GM13977 (cell line): ENCODE measurements around the gene SAP30L.

Experiments used
- DNase-seq: peaks from one replicate; pipeline ENCODE4 v3.0.0; 2012; ENCODE audit warnings: low spot score
- in situ Hi-C: fragments of 300-500 bp; cut with MboI; formaldehyde crosslinking; loops from one replicate; pipeline ENCODE4 v1.12.0; 2022; ENCODE audit warnings: low sequenced_read_pairs, low pct_unique_long_range_greater_than_20kb, mixed read lengths, inconsistent platforms; ENCODE audit not compliant: unreplicated experiment
- TF ChIP-seq, protein P1 (sequence below): IDR thresholded peaks from 2 replicates; pipeline ENCODE4 v1.5.1; 2012; ENCODE audit warnings: mild to moderate bottlenecking, control low read depth; ENCODE audit not compliant: insufficient read depth; ENCODE audit errors: extremely low read depth, missing control alignments

Gene SAP30L

DNA sequence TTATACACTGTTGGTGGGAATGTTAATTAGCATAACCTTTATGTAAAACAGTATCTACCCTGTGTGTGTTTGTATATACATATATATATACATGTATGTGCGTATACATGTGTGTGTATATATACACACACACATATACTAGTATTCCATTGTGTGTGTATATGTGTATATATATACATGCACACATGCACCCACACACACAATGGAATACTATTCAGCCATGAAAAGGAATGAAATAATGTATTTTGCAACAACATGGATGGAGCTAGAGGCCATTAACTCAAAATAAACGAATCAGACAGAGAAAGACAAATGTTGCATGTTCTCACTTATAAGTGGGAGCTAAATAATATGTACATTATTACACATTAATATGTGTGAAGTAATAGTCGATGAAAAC is 17.6 kb upstream of the SAP30L start:
- DNase-seq: no peak
- TF ChIP-seq, protein P1, sequence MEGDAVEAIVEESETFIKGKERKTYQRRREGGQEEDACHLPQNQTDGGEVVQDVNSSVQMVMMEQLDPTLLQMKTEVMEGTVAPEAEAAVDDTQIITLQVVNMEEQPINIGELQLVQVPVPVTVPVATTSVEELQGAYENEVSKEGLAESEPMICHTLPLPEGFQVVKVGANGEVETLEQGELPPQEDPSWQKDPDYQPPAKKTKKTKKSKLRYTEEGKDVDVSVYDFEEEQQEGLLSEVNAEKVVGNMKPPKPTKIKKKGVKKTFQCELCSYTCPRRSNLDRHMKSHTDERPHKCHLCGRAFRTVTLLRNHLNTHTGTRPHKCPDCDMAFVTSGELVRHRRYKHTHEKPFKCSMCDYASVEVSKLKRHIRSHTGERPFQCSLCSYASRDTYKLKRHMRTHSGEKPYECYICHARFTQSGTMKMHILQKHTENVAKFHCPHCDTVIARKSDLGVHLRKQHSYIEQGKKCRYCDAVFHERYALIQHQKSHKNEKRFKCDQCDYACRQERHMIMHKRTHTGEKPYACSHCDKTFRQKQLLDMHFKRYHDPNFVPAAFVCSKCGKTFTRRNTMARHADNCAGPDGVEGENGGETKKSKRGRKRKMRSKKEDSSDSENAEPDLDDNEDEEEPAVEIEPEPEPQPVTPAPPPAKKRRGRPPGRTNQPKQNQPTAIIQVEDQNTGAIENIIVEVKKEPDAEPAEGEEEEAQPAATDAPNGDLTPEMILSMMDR: no peak
- in situ Hi-C loops: no loop called here

DNA sequence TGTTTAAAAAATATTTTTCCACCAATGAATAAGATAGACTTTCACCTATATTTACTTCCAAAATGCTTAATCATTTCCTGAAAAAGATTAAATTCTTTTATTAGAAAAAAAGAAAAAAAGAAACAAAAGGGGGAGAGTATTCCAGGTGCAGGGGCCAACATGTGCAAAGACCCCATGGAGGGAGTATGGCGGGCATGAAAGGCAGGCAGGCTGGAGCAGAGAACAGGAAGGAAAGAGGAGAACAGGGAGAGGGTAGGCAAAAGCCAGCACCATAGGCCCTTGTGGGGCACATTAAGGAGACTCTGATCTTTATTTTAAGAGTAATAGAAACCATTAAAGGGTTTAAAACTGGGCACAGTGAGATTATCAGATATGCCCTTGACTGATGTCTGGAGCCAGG is 16.5 kb upstream of the SAP30L start:
- DNase-seq: no peak
- in situ Hi-C loops: no loop called here
- TF ChIP-seq, protein P1: no peak

DNA sequence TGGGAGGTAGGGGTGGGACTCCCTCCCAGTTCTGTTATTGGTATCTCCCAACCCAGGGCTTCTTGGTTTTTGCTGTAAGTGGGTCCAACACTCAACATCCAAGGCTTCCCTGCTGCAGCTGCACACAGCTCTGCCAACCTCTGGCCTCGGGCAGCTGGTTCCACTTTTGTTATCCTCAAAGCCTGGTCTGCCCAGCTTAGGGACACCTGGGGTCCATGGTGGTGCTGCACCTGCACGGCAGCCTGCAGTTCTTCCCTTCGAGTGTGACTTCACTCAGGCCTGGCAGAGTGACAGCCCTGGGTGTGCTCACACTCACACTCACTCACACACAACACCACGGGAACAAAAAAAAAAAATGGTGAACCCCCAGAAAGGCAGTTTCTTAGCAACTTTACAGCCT is 15.3 kb upstream of the SAP30L start:
- TF ChIP-seq, protein P1: no peak
- in situ Hi-C loops: no loop called here
- no peak for DNase-seq

DNA sequence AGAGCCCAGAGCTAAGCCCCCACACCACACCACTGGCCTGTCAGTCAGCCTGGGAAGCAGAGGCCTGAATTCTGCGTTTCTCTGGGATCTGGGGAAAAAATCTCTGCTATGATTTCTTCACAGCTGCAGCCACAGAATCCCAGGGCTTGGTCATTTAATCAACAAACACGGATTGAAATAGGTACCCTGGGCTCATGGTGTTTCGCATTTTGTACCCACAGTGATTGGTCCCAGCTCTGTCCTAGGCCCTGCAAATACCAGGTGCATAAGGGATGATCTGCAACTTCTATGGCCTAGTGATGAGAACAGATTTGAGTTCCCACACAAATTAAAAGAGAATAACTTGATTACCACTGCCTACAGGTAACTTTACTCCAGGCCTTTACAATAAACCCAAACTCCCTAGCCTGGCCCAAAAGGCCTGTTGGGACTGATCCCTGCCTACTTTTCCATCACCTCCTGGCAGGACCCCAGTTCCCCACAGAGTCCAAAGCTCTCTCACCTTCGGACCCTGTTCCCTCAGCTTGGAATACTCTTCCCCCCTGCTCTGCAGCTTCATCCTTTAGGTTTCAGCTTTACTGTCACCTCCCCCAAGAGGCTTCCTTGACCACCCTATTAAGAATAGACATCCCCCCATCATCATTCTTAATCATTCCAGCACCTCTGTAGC is 14.7 kb upstream of the SAP30L start:
- in situ Hi-C loops: no loop called here
- TF ChIP-seq, protein P1: no peak
- no peak for DNase-seq

DNA sequence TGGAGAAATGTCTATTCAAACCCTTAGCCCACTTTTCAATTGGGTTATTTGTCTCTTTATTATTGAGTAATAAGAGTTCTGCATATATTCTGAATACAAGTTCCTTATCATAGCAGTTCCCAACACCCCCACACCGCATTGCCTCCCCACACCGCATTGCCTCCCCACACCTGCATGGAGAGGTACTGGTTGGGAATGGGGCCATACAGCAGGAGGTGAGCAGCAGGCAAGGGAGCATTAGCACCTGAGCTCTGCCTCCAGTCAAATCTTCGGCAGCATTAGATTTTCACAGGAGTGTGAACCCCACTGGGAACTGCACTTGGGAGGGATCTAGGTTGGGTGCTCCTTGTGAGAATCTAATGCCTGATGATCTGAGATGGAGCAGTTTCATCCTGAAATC is 10.6 kb upstream of the SAP30L start:
- TF ChIP-seq, protein P1: no peak
- no peak for DNase-seq
- in situ Hi-C loops: no loop called here

DNA sequence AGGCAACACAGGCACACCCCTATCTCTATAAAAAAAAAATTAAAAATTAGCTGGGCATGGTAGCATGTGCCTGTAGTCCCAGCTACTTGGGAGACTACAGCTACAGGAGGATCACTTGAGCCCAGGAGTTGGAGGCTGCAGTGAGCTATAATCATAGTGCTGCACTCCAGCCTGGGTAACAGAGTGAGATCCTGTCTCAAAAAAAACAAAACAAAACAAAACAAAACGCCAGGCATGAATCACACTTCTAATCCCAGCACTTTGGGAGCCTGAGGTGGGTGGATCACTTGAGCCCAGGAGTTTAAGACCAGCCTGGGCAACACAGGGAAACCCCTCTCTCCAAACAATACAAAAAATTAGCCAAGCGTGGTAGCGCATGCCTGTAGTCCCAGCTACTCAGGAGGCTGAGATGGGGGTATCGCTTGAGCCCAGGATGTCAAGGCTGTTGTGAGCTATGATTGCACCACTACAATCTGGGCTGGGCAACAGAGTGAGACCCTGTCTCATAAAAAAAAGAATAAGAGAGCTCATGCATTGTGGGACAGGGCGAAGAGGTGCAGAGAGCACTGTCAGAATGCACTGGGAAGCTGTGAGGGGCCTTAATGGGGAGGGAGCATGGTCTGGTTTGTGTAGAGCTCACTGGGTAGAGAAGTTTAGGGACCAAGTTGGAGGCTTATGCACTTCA is 8.4 kb upstream of the SAP30L start:
- TF ChIP-seq, protein P1: no peak
- DNase-seq: no peak
- in situ Hi-C loops: no loop called here
